Lower lobe of right lung (tissue), 2 donors: ENCODE measurements around the gene NAV2. TPM values are rescaled to one million over a fixed set of nuclear protein-coding genes. Genes with fewer than 3 reads are reported as not detected.

ENCODE experiments used
- ATAC-seq, 2 donors: fragments of 200-7000 bp; cut with Tn5 transposase; one replicate each; pipeline ENCODE4 v1.9.1; 2020 to 2022; ENCODE audit warnings: mild to moderate bottlenecking in 2 of 2, moderate library complexity in 2 of 2
- DNase-seq: peaks from one replicate; pipeline ENCODE4 v3.0.0-alpha.2; 2020
- H3K27ac ChIP-seq: fragments of 200-600 bp; one replicate; pipeline ENCODE4 v1.8.0; 2022
- H3K27me3 ChIP-seq: fragments of 200-600 bp; one replicate; pipeline ENCODE4 v1.8.0; 2022; ENCODE audit warnings: low read depth
- H3K36me3 ChIP-seq: fragments of 200-600 bp; one replicate; pipeline ENCODE4 v1.8.0; 2022; ENCODE audit warnings: mild to moderate bottlenecking
- H3K4me1 ChIP-seq: fragments of 200-600 bp; one replicate; pipeline ENCODE4 v1.8.0; 2022
- H3K4me3 ChIP-seq: fragments of 200-600 bp; one replicate; pipeline ENCODE4 v1.8.0; 2022; ENCODE audit warnings: mild to moderate bottlenecking
- H3K9me3 ChIP-seq: fragments of 200-600 bp; one replicate; pipeline ENCODE4 v1.8.0; 2022
- intact Hi-C: fragments of 100-400 bp; cut with DNase I; formaldehyde crosslinking; loops from one replicate; pipeline ENCODE4 v1.11.0; 2022
- total RNA-seq: library from RNA; stranded (reverse); fragmentation: NEBNext Ultra II Directional; extraction: Animal tissue kit (Norgen Biotek cat#: 25700); gene quantifications from one replicate; pipeline ENCODE4 v1.2.1, GENCODE V29; 2021
- TF ChIP-seq, protein P1 (sequence below): fragments of 200-600 bp; IDR thresholded peaks from one replicate; pipeline ENCODE4 v1.8.0; 2022; ENCODE audit warnings: antibody characterized with exemption, mild to moderate bottlenecking
- donor health status: DM: no; HTN: yes; CAD: no; lungs with severe emphysema.

NAV2 gene
- total RNA-seq, 1 donor from 2014 or later = 36.9 TPM

DNA sequence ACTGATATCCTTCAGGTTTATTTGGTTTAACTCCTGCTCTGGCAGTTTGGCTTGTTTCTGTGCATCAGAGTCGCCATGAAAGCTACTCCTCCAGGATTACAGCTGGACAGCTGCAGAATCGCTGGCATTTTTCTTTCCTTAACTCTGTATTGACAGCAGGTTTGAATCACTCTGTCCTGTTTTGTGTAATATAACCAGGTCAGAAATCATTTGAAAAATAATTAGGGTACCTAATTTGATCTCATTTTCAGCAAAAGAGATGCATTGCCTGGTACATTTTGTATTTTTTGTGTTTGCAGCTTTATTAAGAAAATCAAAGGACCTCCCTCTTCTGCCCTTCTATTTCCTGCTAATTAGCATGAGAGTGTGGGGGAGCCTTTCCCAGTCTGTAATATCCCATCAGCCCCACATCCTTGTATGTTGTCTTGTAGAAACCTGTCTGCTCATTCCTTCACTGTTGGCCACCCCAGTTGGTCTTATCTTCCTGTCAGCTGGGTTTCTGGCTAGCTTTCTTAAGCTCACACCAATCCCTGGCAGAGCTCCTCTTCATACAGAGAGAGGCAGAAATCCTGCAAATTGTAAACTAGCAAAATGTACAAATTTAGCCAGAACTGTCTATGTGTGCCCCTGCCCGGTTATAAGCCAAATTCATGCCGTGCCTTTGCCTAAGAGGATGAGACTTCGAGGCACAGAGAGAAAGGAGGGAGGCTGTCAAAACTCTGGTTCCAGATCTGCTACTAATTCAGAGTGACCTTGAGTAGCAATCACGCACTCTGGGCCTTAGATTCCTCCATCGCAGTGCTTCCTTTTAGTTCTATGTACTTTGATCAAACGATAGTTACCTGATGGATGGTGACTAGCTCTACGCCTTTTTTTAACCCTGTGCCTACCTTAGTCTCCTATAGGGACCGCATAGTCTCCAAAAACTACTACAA, 200.6 kb downstream of the NAV2 start:
- no peaks in the 10 kb centered on the region for H3K36me3 ChIP-seq
- TF ChIP-seq, protein P1, sequence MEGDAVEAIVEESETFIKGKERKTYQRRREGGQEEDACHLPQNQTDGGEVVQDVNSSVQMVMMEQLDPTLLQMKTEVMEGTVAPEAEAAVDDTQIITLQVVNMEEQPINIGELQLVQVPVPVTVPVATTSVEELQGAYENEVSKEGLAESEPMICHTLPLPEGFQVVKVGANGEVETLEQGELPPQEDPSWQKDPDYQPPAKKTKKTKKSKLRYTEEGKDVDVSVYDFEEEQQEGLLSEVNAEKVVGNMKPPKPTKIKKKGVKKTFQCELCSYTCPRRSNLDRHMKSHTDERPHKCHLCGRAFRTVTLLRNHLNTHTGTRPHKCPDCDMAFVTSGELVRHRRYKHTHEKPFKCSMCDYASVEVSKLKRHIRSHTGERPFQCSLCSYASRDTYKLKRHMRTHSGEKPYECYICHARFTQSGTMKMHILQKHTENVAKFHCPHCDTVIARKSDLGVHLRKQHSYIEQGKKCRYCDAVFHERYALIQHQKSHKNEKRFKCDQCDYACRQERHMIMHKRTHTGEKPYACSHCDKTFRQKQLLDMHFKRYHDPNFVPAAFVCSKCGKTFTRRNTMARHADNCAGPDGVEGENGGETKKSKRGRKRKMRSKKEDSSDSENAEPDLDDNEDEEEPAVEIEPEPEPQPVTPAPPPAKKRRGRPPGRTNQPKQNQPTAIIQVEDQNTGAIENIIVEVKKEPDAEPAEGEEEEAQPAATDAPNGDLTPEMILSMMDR = no peak
- H3K4me1 ChIP-seq = peaks cover 9% of the 10 kb centered on the region
- no peaks in the 10 kb centered on the region for H3K27me3 ChIP-seq
- H3K27ac ChIP-seq = no peak overlapping the region
- intact Hi-C loops = no loop called here
- no peak overlapping the region for H3K4me3 ChIP-seq
- no peaks in the 10 kb centered on the region for H3K9me3 ChIP-seq
- ATAC-seq = no peak
- no peak for DNase-seq

DNA sequence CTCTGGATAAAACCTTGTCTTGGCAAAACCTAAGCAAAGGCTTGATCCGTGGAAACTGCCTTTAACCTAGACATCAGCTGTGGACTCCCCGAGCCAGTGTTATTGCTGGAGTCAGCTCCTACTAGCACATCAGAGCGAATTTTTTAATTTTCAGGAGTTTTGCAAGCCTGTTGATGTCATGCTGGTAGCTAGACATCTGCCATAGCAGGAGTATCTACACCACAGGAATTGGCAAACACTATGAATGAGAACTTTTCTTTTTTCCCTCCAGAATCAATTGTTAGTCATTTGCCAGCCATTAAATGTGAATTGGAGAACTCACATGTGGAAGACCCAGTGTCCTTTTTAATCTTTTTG, 201.2 kb downstream of the NAV2 start:
- DNase-seq = no peak
- Histone ChIP-seq H3K27me3 (no peaks in the 10 kb centered on the region), H3K27ac (no peak overlapping the region), H3K9me3 (no peaks in the 10 kb centered on the region), H3K4me1 (peaks cover 15% of the 10 kb centered on the region), H3K36me3 (no peaks in the 10 kb centered on the region), H3K4me3 (no peak overlapping the region)
- TF ChIP-seq, protein P1 = no peak
- no peak for ATAC-seq
- intact Hi-C loops = no loop called here

DNA sequence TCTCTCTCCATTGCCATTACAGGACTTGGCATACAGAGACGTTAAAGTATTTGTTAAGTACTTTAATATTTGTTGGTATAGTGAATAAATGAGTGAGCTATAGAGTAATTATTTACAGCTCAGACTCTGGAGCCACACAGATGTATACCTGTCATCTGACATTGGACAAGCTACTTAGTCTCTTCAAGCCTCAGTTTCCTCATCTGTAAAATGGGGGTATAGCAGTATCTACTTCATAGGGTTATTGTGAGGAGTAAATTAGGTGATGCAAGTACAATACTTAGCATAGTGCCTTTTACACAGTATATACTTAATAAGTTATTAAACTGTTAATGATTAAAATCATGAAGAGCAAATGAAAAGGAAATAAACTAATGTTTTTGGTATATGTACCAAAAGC, 203.2 kb downstream of the NAV2 start:
- H3K27me3 ChIP-seq = no peaks in the 10 kb centered on the region
- TF ChIP-seq, protein P1 = no peak
- no peak for DNase-seq
- H3K4me1 ChIP-seq = peaks cover 17% of the 10 kb centered on the region
- no peak for ATAC-seq
- H3K36me3 ChIP-seq = no peaks in the 10 kb centered on the region
- intact Hi-C loops = no loop called here
- H3K9me3 ChIP-seq = no peaks in the 10 kb centered on the region
- H3K27ac ChIP-seq = no peak overlapping the region
- no peak overlapping the region for H3K4me3 ChIP-seq

DNA sequence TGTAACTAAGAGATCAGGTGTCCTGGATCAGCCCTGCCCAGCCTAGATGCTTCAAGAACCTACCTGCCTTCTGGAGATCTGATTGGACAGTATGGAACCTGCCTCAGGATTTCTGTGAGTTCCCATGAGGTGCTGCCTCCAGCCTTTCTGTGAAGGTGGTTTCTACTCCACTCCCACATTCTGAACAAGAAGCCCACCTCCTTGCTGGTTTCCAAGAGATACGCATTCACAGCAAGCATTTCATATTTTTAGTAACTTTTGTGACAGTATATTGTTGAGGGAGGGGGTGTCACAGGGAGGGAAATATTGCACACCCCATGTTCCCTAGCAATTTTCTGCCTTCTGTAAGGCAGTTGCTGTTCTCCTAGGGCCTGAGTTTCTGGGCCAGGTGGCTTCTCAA, 204.4 kb downstream of the NAV2 start:
- Histone ChIP-seq H3K9me3 (no peaks in the 10 kb centered on the region), H3K4me3 (no peak overlapping the region), H3K27ac (no peak overlapping the region), H3K27me3 (no peaks in the 10 kb centered on the region), H3K36me3 (no peaks in the 10 kb centered on the region), H3K4me1 (peaks cover 17% of the 10 kb centered on the region)
- DNase-seq (no peak), ATAC-seq (no peak)
- TF ChIP-seq, protein P1 = no peak
- intact Hi-C loops = no loop called here

GRCh38 chr11:19918302-19919049, 205.8 kb downstream of the NAV2 start:
- ATAC-seq (no peak), DNase-seq (no peak)
- H3K9me3 ChIP-seq = no peaks in the 10 kb centered on the region
- H3K4me1 ChIP-seq = peaks cover 9% of the 10 kb centered on the region
- no peaks in the 10 kb centered on the region for H3K27me3 ChIP-seq
- H3K4me3 ChIP-seq = no peak overlapping the region
- no peaks in the 10 kb centered on the region for H3K36me3 ChIP-seq
- intact Hi-C loops = no loop called here
- no peak overlapping the region for H3K27ac ChIP-seq
- TF ChIP-seq, protein P1 = no peak
